Right lobe of liver (tissue), 4 donors: ENCODE measurements around the gene EPHX1.

Experiments
- POLR2A ChIP-seq: fragments of 450-650 bp; IDR thresholded peaks from one replicate; pipeline ENCODE4 v1.6.1; 2017; ENCODE audit warnings: antibody characterized with exemption, mild to moderate bottlenecking
- TF ChIP-seq, protein P1 (sequence below), 4 donors: fragments of 200-600 bp in 3 of 4; fragments of 450-650 bp in 1 of 4; IDR thresholded peaks; one replicate each; pipeline versions ENCODE4 v1.5.1 to v1.8.0; 2016 to 2022; ENCODE audit warnings: antibody characterized with exemption in 4 of 4, mild to moderate bottlenecking in 2 of 4
- donor health status: DM: no; HTN: no; CAD: no.
- donor health status: DM: no; HTN: no; CAD: no.
- donor health status: DM: no; HTN: yes; CAD: no.

DNA sequence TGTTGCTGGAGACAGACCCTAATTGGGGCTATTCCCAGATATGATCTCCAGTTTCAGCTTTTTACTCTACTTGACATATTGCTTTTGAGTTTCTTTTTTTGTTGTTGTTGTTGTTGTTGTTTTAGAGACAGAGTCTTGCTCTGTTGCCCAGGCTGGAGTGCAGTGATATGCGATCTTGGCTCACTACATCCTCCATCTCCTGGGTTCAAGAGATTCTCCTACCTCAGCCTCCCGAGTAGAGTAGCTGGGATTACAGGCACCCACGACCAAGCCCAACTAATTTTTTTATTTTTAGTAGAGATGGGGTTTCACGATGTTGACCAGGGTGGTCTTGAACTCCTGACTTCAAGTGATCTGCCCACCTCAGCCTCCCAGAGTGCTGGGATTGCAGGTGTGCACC, 33.6 kb upstream of the EPHX1 start:
- TF ChIP-seq, protein P1, sequence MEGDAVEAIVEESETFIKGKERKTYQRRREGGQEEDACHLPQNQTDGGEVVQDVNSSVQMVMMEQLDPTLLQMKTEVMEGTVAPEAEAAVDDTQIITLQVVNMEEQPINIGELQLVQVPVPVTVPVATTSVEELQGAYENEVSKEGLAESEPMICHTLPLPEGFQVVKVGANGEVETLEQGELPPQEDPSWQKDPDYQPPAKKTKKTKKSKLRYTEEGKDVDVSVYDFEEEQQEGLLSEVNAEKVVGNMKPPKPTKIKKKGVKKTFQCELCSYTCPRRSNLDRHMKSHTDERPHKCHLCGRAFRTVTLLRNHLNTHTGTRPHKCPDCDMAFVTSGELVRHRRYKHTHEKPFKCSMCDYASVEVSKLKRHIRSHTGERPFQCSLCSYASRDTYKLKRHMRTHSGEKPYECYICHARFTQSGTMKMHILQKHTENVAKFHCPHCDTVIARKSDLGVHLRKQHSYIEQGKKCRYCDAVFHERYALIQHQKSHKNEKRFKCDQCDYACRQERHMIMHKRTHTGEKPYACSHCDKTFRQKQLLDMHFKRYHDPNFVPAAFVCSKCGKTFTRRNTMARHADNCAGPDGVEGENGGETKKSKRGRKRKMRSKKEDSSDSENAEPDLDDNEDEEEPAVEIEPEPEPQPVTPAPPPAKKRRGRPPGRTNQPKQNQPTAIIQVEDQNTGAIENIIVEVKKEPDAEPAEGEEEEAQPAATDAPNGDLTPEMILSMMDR (IDR thresholded peaks at IDR 0.05): no peak
- TF ChIP-seq POLR2A: no peak
